Measurements from ENCODE around the gene KRT3. TPM values are rescaled to one million over a fixed set of nuclear protein-coding genes. Genes with fewer than 3 reads are reported as not detected.

The KRT3 gene
- total RNA-seq, 1 experiment from 2014 or later: not detected

DNA sequence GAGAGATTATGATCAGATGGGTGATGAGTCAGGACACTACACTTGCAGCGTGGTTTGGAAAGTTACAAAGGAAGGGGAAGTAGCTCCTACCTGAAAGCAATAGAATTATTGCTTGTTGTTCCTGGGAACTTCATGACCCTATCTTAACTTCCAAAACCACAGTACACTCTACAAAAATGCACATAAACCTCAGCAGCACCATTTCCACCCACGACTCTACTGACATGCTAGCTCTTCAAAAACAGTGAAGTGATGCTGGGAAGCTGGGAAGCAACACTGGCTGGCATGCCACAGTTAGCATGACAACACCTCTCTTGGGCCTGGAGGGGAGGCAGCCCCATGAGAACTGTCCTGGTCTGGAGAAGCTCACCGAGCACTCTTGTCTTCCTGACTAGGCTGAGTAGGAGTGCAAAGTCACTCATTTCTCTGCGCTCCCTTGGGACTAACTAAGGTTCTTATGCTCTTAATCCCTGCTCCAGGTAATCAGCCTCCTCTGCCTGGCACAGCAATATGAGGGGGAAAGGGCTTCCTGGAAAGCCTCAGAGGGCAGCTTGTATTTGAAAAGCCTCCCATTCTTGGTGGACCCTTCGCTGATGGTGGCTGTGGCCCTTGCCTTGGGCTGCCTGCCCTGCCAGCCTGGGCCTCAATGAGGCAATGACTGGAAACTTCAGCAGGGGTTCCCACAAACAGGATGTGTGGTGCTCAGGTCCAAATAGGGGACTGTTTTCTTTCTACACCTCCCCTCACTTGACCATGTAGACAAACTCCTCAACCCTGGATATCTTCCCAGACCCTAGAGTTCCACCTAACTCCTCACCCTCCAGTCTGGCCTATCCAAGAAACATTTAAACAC, 1.2 kb downstream of the KRT3 start:
- TF ChIP-seq, protein P1, sequence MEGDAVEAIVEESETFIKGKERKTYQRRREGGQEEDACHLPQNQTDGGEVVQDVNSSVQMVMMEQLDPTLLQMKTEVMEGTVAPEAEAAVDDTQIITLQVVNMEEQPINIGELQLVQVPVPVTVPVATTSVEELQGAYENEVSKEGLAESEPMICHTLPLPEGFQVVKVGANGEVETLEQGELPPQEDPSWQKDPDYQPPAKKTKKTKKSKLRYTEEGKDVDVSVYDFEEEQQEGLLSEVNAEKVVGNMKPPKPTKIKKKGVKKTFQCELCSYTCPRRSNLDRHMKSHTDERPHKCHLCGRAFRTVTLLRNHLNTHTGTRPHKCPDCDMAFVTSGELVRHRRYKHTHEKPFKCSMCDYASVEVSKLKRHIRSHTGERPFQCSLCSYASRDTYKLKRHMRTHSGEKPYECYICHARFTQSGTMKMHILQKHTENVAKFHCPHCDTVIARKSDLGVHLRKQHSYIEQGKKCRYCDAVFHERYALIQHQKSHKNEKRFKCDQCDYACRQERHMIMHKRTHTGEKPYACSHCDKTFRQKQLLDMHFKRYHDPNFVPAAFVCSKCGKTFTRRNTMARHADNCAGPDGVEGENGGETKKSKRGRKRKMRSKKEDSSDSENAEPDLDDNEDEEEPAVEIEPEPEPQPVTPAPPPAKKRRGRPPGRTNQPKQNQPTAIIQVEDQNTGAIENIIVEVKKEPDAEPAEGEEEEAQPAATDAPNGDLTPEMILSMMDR (IDR thresholded peaks at IDR 0.05; ENCODE audit: unreplicated experiment): no peak
- Mint-ChIP-seq H3K27ac (ENCODE audit: unreplicated experiment) (no peak overlapping the region), H3K4me3 (ENCODE audit: low read depth, unreplicated experiment) (no peak overlapping the region), H3K36me3 (ENCODE audit: insufficient read depth, unreplicated experiment) (no peaks in the 10 kb centered on the region), H3K9me3 (ENCODE audit: low read depth, unreplicated experiment) (no peaks in the 10 kb centered on the region), H3K27me3 (ENCODE audit: unreplicated experiment) (peaks cover 10% of the 10 kb centered on the region), H3K4me1 (ENCODE audit: low read depth, unreplicated experiment) (peaks cover 18% of the 10 kb centered on the region)
- intact Hi-C loops (cut with micrococcal nuclease; ENCODE audit: unreplicated experiment): no loop called here
- CTCF ChIA-PET: no interaction called here
- no peak for DNase-seq
- no TSS peak for BruUV-seq (replicated peaks)

DNA sequence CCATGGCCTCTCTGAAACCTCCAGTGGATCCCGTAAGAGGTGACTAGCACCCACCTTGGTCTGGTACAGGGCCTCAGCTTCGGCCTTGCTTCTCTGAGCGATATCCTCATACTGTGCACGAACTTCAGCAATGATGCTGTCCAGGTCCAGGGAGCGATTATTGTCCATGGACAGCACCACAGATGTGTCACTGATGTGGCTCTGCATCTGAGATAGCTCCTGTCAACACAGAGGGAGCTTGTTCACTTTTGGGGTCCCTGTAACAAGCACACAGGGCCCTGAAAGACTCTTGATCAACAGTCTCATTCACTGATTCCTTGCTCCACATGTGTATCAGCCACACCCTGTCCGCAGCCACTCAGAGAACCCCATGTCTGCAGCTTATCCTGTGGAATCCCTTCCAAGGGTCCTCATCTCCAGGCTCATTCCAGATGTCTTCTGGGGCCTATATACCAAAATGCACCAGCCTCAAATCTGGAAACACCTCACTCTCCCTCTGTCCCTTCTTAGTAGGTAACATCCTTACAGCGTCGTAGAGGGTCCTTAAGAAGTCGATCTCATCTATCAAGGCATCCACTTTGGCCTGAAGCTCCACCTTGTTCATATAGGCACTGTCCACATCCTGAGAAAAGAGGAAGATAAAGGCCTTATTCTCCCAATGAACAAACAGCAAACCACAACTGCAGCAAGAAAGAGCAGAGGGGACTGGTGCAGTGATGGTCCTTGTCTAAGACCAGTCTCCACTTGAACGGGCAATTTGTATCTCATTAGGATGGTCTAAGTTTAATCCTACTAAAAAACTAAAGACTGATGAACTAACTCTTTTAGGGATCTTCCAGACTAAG, 3.5 kb downstream of the KRT3 start:
- CTCF ChIA-PET: no interaction called here
- TF ChIP-seq, protein P1 (IDR thresholded peaks at IDR 0.05; ENCODE audit: unreplicated experiment): no peak
- no TSS peak for BruUV-seq (replicated peaks)
- no peak for DNase-seq
- no peak overlapping the region for H3K4me3 Mint-ChIP-seq (ENCODE audit: low read depth, unreplicated experiment)
- H3K36me3 Mint-ChIP-seq (ENCODE audit: insufficient read depth, unreplicated experiment): no peaks in the 10 kb centered on the region
- no peak overlapping the region for H3K27ac Mint-ChIP-seq (ENCODE audit: unreplicated experiment)
- peaks cover 25% of the 10 kb centered on the region for H3K27me3 Mint-ChIP-seq (ENCODE audit: unreplicated experiment)
- no peaks in the 10 kb centered on the region for H3K9me3 Mint-ChIP-seq (ENCODE audit: low read depth, unreplicated experiment)
- peaks cover 7% of the 10 kb centered on the region for H3K4me1 Mint-ChIP-seq (ENCODE audit: low read depth, unreplicated experiment)
- intact Hi-C loops (cut with micrococcal nuclease; ENCODE audit: unreplicated experiment): no loop called here

DNA sequence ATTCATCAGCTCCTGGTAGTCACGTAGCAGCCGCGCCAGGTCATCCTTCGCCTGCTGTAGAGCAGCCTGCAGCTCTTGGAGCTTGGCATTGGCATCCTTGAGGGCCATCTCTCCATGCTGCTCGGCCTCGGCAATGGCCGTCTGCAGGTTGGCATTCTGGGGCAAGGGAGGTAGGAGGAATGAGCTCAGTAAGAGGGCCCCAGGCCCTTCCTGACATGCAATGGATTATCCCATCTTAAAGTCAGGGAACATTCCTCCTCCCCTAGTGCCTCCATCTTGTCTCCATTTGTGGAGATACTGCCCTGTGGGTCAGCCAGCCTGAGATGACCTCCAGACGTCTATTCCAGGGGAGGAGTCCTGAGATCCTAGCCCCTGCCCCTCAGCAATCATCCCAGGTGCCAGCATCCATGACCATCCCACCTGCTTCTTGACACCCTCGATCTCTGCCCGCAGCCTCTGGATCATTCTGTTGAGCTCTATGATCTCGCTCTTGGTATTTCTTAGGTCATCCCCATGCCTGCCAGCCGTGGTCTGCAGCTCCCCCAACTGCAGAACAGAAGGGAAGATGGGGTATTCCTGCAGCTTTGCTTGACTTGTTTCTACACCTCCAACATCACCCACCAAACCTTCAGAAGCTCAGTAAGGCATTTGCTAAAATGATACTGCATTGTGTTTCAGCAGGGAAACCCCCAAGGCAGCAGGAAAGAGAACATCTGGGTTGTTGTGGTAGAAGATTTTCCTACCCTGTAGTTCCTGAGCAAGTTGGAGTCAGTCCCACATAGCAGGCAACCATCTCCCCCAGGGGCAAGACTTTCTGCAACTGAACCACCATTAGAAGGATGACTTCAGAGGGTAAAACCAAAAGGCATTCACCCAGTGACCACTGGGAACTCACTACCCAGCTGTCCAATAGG, 4.4 kb downstream of the KRT3 start:
- H3K27me3 Mint-ChIP-seq (ENCODE audit: unreplicated experiment): peaks cover 25% of the 10 kb centered on the region
- intact Hi-C loops (cut with micrococcal nuclease; ENCODE audit: unreplicated experiment): no loop called here

More for the DNA sequence above, 4.4 kb downstream of the KRT3 start:
- DNase-seq: no peak
- CTCF ChIA-PET: no interaction called here
- TF ChIP-seq, protein P1 (IDR thresholded peaks at IDR 0.05; ENCODE audit: unreplicated experiment): no peak
- Mint-ChIP-seq H3K4me3 (ENCODE audit: low read depth, unreplicated experiment) (no peak overlapping the region), H3K9me3 (ENCODE audit: low read depth, unreplicated experiment) (no peaks in the 10 kb centered on the region), H3K27ac (ENCODE audit: unreplicated experiment) (no peak overlapping the region), H3K36me3 (ENCODE audit: insufficient read depth, unreplicated experiment) (no peaks in the 10 kb centered on the region), H3K4me1 (ENCODE audit: low read depth, unreplicated experiment) (peaks cover 7% of the 10 kb centered on the region)
- BruUV-seq (replicated peaks): no TSS peak
